ENCODE results near the gene ARL15. TPM values are rescaled to one million over a fixed set of nuclear protein-coding genes. Genes with fewer than 3 reads are reported as not detected.

ARL15 gene
- total RNA-seq, 2 donors from 2014 or later = 11.4 to 22.8 TPM

DNA sequence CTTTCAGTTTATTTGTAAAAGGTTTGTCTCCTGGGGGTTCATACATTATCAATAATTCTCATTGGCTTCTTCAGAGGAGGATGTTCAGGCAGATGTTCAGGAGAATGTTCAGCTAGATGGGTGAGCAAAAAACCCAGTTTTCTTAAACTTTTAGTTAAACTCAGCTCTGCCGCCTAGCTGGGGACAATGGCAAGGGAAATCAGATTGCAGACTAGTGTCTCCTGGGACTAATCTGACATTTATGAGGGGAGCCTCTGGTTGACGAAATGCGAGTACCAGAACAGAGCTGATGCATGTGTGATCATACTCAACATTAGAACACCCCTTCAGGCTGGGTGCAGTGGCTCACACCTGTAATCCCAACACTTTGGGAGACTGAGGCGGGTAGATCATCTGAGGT, 314.4 kb downstream of the ARL15 start:
- Histone ChIP-seq H3K4me3 (no peak overlapping the region), H3K27me3 (no peaks in the 10 kb centered on the region), H3K9me3 (no peaks in the 10 kb centered on the region), H3K27ac (no peak overlapping the region), H3K4me1 (no peaks in the 10 kb centered on the region), H3K36me3 (no peaks in the 10 kb centered on the region)
- TF ChIP-seq, protein P1, sequence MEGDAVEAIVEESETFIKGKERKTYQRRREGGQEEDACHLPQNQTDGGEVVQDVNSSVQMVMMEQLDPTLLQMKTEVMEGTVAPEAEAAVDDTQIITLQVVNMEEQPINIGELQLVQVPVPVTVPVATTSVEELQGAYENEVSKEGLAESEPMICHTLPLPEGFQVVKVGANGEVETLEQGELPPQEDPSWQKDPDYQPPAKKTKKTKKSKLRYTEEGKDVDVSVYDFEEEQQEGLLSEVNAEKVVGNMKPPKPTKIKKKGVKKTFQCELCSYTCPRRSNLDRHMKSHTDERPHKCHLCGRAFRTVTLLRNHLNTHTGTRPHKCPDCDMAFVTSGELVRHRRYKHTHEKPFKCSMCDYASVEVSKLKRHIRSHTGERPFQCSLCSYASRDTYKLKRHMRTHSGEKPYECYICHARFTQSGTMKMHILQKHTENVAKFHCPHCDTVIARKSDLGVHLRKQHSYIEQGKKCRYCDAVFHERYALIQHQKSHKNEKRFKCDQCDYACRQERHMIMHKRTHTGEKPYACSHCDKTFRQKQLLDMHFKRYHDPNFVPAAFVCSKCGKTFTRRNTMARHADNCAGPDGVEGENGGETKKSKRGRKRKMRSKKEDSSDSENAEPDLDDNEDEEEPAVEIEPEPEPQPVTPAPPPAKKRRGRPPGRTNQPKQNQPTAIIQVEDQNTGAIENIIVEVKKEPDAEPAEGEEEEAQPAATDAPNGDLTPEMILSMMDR (IDR thresholded peaks at IDR 0.05) = no peak
- no peak for DNase-seq (ENCODE audit: low spot score)

DNA sequence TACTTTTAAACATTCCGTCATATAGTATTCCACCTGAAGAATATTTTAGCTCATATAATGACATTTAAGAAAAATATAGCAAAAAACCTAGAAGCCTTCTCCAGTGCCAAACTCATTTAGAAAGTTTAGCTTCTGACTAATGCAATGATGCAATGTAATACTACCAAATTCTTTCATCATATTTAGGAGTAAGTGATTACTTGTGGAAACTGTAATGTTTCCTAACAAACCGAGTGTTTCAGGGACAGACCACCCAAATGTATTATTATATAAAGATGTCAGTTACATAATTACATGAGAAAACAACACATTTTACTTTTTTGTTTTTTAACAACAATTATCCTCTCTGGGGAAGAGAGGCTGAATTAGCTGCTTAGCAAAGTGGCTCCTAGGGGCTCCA, 316.2 kb downstream of the ARL15 start:
- Histone ChIP-seq H3K4me3 (no peak overlapping the region), H3K27ac (no peak overlapping the region), H3K27me3 (no peaks in the 10 kb centered on the region), H3K9me3 (no peaks in the 10 kb centered on the region), H3K4me1 (no peaks in the 10 kb centered on the region), H3K36me3 (no peaks in the 10 kb centered on the region)
- TF ChIP-seq, protein P1 (IDR thresholded peaks at IDR 0.05) = no peak
- DNase-seq (ENCODE audit: low spot score) = no peak

DNA sequence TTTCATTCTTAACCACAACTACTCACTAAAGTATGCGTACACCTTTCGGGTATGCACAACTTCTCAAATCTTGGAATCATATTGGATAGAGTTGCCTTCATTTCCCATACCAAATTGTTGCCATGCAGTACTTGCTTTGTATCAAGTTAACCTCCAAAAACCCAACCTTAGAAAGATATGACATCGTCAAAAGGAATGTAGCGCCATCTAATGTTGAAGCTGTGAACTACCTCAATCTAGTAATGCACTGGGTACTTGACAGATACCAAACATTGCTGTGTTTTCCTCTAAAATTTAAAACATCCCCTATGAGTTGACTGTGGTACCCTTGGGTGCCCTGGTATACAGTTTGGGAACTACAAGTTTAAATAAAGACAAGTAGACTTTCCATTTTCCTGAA, 318.4 kb downstream of the ARL15 start:
- Histone ChIP-seq H3K36me3 (no peaks in the 10 kb centered on the region), H3K4me3 (no peak overlapping the region), H3K9me3 (no peaks in the 10 kb centered on the region), H3K27me3 (no peaks in the 10 kb centered on the region), H3K27ac (no peak overlapping the region), H3K4me1 (no peaks in the 10 kb centered on the region)
- no peak for DNase-seq (ENCODE audit: low spot score)
- TF ChIP-seq, protein P1 (IDR thresholded peaks at IDR 0.05) = no peak

DNA sequence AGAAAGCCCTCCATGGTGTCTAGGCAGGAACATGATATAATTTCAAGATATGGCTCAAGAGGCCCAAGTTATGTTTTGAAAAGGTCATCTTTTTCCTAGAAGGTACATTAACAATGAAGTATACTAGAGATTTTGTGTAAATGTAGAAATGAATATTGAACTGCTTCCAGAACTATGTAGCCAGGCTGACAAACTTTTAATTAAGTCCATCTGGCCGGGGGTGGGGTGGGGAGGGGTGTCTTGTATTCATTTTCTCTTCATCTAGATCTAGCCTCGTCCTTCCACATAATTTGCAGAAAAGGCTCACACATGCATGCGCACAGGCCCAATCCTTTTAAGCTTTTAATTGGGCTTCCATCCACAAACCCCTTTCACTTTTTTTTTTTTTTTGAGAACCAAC, 323.3 kb downstream of the ARL15 start:
- Histone ChIP-seq H3K36me3 (no peaks in the 10 kb centered on the region), H3K4me1 (no peaks in the 10 kb centered on the region), H3K4me3 (no peak overlapping the region), H3K27me3 (no peaks in the 10 kb centered on the region), H3K9me3 (no peaks in the 10 kb centered on the region), H3K27ac (no peak overlapping the region)
- no peak for DNase-seq (ENCODE audit: low spot score)
- TF ChIP-seq, protein P1 (IDR thresholded peaks at IDR 0.05) = no peak

DNA sequence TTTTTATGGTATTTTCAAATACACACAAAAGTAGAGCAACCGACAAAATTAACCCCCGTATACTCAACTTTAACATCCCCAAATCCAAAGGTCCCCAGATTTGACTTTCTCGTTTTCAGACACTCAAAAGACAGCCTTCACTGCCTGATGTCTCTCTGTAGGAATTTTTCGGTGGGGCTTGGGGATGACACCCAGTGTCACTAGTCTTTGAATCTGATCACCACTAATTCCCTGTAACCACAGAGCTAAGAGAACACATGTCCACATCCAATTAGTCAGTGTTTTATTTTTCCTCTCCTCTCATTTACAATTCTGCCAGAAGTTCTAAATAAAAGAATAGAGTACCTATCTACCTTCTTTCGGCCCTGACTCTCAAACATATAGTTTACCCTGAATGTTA, 324.6 kb downstream of the ARL15 start:
- H3K4me3 ChIP-seq = no peak overlapping the region
- H3K4me1 ChIP-seq = no peaks in the 10 kb centered on the region
- H3K9me3 ChIP-seq = no peaks in the 10 kb centered on the region
- H3K27ac ChIP-seq = no peak overlapping the region
- no peaks in the 10 kb centered on the region for H3K27me3 ChIP-seq
- TF ChIP-seq, protein P1 (IDR thresholded peaks at IDR 0.05) = no peak
- DNase-seq (ENCODE audit: low spot score) = no peak
- no peaks in the 10 kb centered on the region for H3K36me3 ChIP-seq

DNA sequence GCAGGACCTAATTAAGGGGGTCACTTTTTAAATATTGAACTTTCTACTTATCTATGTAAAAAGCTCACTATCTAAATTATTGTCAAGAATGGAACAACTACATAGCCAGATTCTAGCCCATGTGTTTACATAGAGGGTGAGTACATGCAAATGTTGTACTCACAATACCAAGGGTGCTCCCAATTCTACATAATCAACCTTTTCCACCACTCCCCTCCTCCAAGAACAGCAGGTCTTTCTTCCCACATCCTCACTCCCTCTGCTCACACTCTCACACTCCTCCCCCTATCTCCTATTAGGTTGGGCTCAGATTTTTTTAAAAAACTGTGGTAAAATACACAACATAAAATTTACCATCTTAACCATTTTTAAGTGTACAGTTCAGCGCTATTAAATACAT, 325.4 kb downstream of the ARL15 start:
- Histone ChIP-seq H3K4me3 (no peak overlapping the region), H3K36me3 (no peaks in the 10 kb centered on the region), H3K27me3 (no peaks in the 10 kb centered on the region), H3K27ac (no peak overlapping the region), H3K4me1 (no peaks in the 10 kb centered on the region), H3K9me3 (no peaks in the 10 kb centered on the region)
- TF ChIP-seq, protein P1 (IDR thresholded peaks at IDR 0.05) = no peak
- DNase-seq (ENCODE audit: low spot score) = no peak
